Endothelial cell of umbilical vein (primary cell): ENCODE data around the gene INPP4B. TPM values are rescaled to one million over a fixed set of nuclear protein-coding genes. Genes with fewer than 3 reads are reported as not detected.

ENCODE experiments used
- BruUV-seq: library from RNA; stranded (reverse); fragments of 400-500 nt; replicated peaks from 2 replicates; lab custom pipeline; 2021; lab: Mats Ljungman, UMichigan
- CTCF ChIA-PET: fragments of 300-600, 350-600 bp; sonication (Branson Sonifier 250); formaldehyde crosslinking; loops from one replicate; lab custom pipeline; 2021; ENCODE audit warnings: antibody characterized with exemption, inconsistent platforms; lab: Charles Lee
- POLR2A ChIA-PET: fragments of 300-600, 350-600 bp; sonication (Branson Sonifier 250); formaldehyde crosslinking; loops from one replicate; lab custom pipeline; 2021; ENCODE audit warnings: antibody characterized with exemption, inconsistent platforms; lab: Charles Lee
- DNase-seq: peaks from one replicate; pipeline ENCODE4 v3.0.0-alpha.2; 2011; ENCODE audit warnings: low read depth, low spot score
- FAIRE-seq: peaks from 2 replicates; lab custom pipeline; 2011; peaks lifted over from hg19 to GRCh38; lab: Jason Lieb, UNC
- H2AFZ ChIP-seq: 2 replicates; pipeline ENCODE4 v1.6.0; 2012; ENCODE audit warnings: low read depth, low read length, control low read depth, inconsistent platforms
- H3K27ac ChIP-seq: 2 replicates; pipeline ENCODE4 v1.5.1; 2011; ENCODE audit warnings: low read depth, mild to moderate bottlenecking, control low read depth, low read length, moderate library complexity; ENCODE audit not compliant: insufficient read depth
- H3K27me3 ChIP-seq, 2 experiments: 2 replicates each; pipeline versions ENCODE4 v1.6.0 to v1.6.1; 2011; ENCODE audit warnings: low read length in 2 of 2, mixed read lengths in 1 of 2; ENCODE audit not compliant: control insufficient read depth in 2 of 2, insufficient read depth in 2 of 2
- H3K36me3 ChIP-seq, 2 experiments: 2 replicates in 1 of 2; 3 replicates in 1 of 2; pipeline ENCODE4 v1.5.1; 2011; ENCODE audit warnings: low read length in 2 of 2, mild to moderate bottlenecking in 1 of 2, moderate library complexity in 1 of 2; ENCODE audit not compliant: control insufficient read depth in 2 of 2, insufficient read depth in 2 of 2; ENCODE audit errors: extremely low read depth in 1 of 2
- H3K4me1 ChIP-seq: 3 replicates; pipeline ENCODE4 v1.5.1; 2011; ENCODE audit warnings: mild to moderate bottlenecking, low read length; ENCODE audit not compliant: control insufficient read depth, insufficient read depth; ENCODE audit errors: extremely low read depth
- H3K4me2 ChIP-seq: 2 replicates; pipeline ENCODE4 v1.6.1; 2011; ENCODE audit warnings: low read length, control low read depth, mixed read lengths; ENCODE audit not compliant: insufficient read depth
- H3K4me3 ChIP-seq, 3 experiments: fragments of 200-600 bp in 1 of 3; sonication (generic), shearing (Covaris generic) in 1 of 3; replicated peaks in 1 of 3; 2 replicates each; pipeline ENCODE4 v1.5.1; 2011 to 2016; ENCODE audit warnings: control low read depth in 3 of 3, low read length in 3 of 3, mild to moderate bottlenecking in 2 of 3, inconsistent platforms in 1 of 3, low read depth in 1 of 3, moderate library complexity in 1 of 3; ENCODE audit not compliant: insufficient read depth in 1 of 3
- H3K79me2 ChIP-seq: 2 replicates; pipeline ENCODE4 v1.6.0; 2012; ENCODE audit warnings: low read length, inconsistent platforms; ENCODE audit not compliant: control insufficient read depth, insufficient read depth
- H3K9ac ChIP-seq: replicated peaks from 2 replicates; pipeline ENCODE3; 2011; ENCODE audit warnings: low read length, control low read depth; ENCODE audit not compliant: insufficient read depth; ENCODE audit errors: extremely low read depth
- H3K9me1 ChIP-seq: replicated peaks from 3 replicates; pipeline ENCODE4 v1.6.0; 2011; ENCODE audit warnings: mild to moderate bottlenecking, low read length; ENCODE audit not compliant: control insufficient read depth, insufficient read depth; ENCODE audit errors: extremely low read depth
- H3K9me3 ChIP-seq: replicated peaks from 2 replicates; pipeline ENCODE4 v1.5.1; 2012; ENCODE audit warnings: low read length, inconsistent platforms; ENCODE audit not compliant: control insufficient read depth, insufficient read depth
- H4K20me1 ChIP-seq: replicated peaks from 2 replicates; pipeline ENCODE3; 2011; ENCODE audit warnings: mild to moderate bottlenecking, low read length; ENCODE audit not compliant: control insufficient read depth, insufficient read depth; ENCODE audit errors: extremely low read depth
- CTCF ChIP-seq, 2 donors: IDR thresholded peaks; 1 replicate in 1 of 2; 2 replicates in 1 of 2; pipeline ENCODE4 v1.5.1; 2011; ENCODE audit warnings: low read length in 2 of 2, mild to moderate bottlenecking in 2 of 2, moderate library complexity in 2 of 2, control low read depth in 1 of 2, inconsistent platforms in 1 of 2, low read depth in 1 of 2; ENCODE audit not compliant: insufficient read depth in 1 of 2; ENCODE audit errors: extremely low read depth in 1 of 2
- EZH2 ChIP-seq: IDR thresholded peaks from 2 replicates; pipeline ENCODE4 v1.6.1; 2012; ENCODE audit warnings: borderline replicate concordance, low read depth, mild to moderate bottlenecking, moderate library complexity, low read length, inconsistent platforms; ENCODE audit not compliant: severe bottlenecking
- FOS ChIP-seq: IDR thresholded peaks from 2 replicates; pipeline ENCODE4 v1.6.1; 2011; ENCODE audit warnings: mild to moderate bottlenecking, low read length, moderate library complexity, borderline replicate concordance; ENCODE audit not compliant: insufficient read depth
- GATA2 ChIP-seq: IDR thresholded peaks from 2 replicates; pipeline ENCODE4 v1.7.0; 2011; ENCODE audit warnings: low read depth, mild to moderate bottlenecking, moderate library complexity, mixed read lengths, low read length; ENCODE audit not compliant: insufficient read length, insufficient read depth
- JUN ChIP-seq: IDR thresholded peaks from 2 replicates; pipeline ENCODE4 v1.6.1; 2011; ENCODE audit warnings: borderline replicate concordance, low read depth; ENCODE audit not compliant: insufficient read length, insufficient read depth
- MYC ChIP-seq: IDR thresholded peaks from one replicate; pipeline ENCODE4 v1.6.1; 2011; ENCODE audit warnings: mild to moderate bottlenecking, low read depth, low read length
- POLR2A ChIP-seq: IDR thresholded peaks from 2 replicates; pipeline ENCODE4 v1.6.1; 2012; ENCODE audit warnings: low read depth, mild to moderate bottlenecking, control low read depth, low read length
- POLR2AphosphoS5 ChIP-seq: IDR thresholded peaks from 2 replicates; pipeline ENCODE4 v1.6.1; 2012; ENCODE audit warnings: low read depth, mild to moderate bottlenecking, control low read depth, low read length, moderate library complexity; ENCODE audit not compliant: insufficient read depth
- dilution Hi-C: fragments of 300-500 bp; cut with MboI; formaldehyde crosslinking; loops from one replicate; pipeline ENCODE4 v1.15.0; 2019; ENCODE audit warnings: low sequenced_read_pairs; ENCODE audit not compliant: extremely low pct_ligation_motif_present
- intact Hi-C: fragments of 100-400 bp; cut with micrococcal nuclease; formaldehyde crosslinking; loops from one replicate; pipeline ENCODE4 v1.10.0; 2022
- polyA plus RNA-seq, 4 experiments: library from polyadenylated mRNA; depleted of rRNA in 3 of 4; stranded (reverse) in 3 of 4; unstranded in 1 of 4; fragments of >200 nt; gene quantifications; 2 replicates each; pipeline versions ENCODE4 v1.2.1 to v1.2.3, GENCODE V29; 2011 to 2012; ENCODE audit warnings: missing spikeins in 1 of 4
- total RNA-seq: library from RNA; stranded (reverse); gene quantifications from 2 replicates; pipeline ENCODE4 v1.2.3, GENCODE V29; 2021
- TF ChIP-seq, protein P1 (sequence below): IDR thresholded peaks from 2 replicates; pipeline ENCODE4 v1.6.1; 2011; ENCODE audit not compliant: insufficient read depth, insufficient read length

INPP4B gene
- total and polyA plus RNA-seq, 2 donors (not counting 3 experiments of a cell fraction or from before 2014, with no cell fraction given): 0.41 to 3.1 TPM

GRCh38 chr4:142660728-142661127, 185.4 kb downstream of the INPP4B start:
- Histone ChIP-seq H3K4me2 (no peak overlapping the region), H4K20me1 (no peaks in the 10 kb centered on the region), H3K36me3 (no peaks in the 10 kb centered on the region), H2AFZ (no peak overlapping the region), H3K9me3 (peaks cover 7% of the 10 kb centered on the region), H3K27ac (no peak overlapping the region), H3K4me1 (no peaks in the 10 kb centered on the region), H3K4me3 (no peak overlapping the region), H3K9ac (no peak overlapping the region), H3K79me2 (no peaks in the 10 kb centered on the region), H3K27me3 (no peaks in the 10 kb centered on the region), H3K9me1 (no peaks in the 10 kb centered on the region)
- dilution Hi-C loops (no loop called here), intact Hi-C loops (no loop called here)
- FAIRE-seq: no peak
- no peak for DNase-seq
- CTCF ChIA-PET: no interaction called here
- no peak for TF ChIP-seq FOS
- TF ChIP-seq POLR2A: no peak
- TF ChIP-seq, protein P1, sequence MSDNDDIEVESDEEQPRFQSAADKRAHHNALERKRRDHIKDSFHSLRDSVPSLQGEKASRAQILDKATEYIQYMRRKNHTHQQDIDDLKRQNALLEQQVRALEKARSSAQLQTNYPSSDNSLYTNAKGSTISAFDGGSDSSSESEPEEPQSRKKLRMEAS: no peak
- no peak for TF ChIP-seq MYC
- no peak for TF ChIP-seq EZH2
- TF ChIP-seq GATA2: no peak
- TF ChIP-seq JUN: no peak
- no peak for TF ChIP-seq CTCF (IDR thresholded peaks at IDR 0.05; ENCODE audit: extremely low read depth in 1 of 2, insufficient read depth in 1 of 2, low read depth in 1 of 2, low read length in 2 of 2)
- TF ChIP-seq POLR2AphosphoS5: no peak
- no TSS peak for BruUV-seq
- POLR2A ChIA-PET: no interaction called here
